HG02678 (cell line): ENCODE results near the gene UNC119B.

Experiments
- ATAC-seq: cut with Tn5 transposase; IDR thresholded peaks from one replicate; pipeline ENCODE4 v1.9.1; 2021; ENCODE audit warnings: mild to moderate bottlenecking, moderate library complexity; ENCODE audit not compliant: unreplicated experiment

UNC119B gene

GRCh38 chr12:120687578-120688289, 22.5 kb upstream of the UNC119B start:
- no peak for ATAC-seq

DNA sequence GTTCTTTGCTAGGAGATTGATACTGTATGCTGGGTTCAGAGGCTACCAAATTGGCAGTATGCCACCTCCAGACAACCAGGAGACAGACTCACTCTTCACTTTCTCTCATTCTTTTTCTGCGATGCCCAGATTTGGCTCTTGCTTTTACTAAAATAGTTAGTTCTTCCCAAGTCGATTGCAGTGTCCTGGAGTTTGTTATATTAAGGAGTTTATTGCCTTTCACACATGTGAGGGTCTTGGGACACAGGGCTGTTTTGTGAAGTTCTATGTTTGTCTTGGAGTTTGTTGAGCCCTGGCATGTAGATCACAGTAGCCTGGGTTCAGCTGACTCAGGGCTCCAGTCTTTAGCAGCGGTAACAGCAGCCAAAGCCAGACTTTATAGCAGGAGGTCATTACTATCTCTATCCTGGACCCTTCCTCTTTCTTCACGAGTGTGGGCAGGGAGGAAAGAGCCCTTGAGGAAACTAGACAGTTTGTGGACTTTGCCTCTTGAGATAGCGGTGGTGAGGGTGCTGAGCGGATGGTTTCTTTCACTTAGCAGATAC, 21.7 kb upstream of the UNC119B start:
- ATAC-seq = no peak

DNA sequence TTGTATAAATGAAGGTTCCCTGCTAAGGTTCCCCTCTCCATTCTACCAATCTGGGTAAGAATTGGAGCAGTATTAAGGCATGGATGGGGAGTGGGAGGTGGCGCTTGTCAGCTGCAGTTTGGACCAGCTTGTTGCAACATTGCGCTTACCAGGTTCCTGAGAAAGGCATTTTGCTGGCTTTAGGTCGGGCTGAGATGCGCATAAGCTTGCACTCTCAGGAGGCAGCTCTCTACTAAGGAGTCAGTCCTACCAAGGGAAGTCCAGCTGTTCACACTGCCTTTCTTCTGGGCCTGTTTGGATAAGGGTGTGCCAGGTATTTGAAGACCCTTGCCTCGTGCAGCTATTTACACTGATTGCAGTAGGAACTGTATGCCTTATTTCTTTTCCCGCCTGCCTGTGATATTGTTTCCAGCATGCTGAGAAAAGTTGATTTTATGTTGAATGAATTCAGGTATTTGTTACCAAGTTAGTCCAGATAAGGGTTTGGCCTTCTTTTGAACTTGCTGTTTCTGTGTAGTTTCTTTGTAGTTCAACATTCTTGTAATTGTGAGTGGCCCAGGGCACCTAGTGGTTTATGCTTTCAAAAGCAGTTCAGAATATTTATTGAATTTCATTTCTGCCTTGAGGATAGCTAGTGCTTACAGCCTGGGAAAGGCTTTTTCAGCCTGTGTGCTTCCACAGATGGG, 20.7 kb upstream of the UNC119B start:
- ATAC-seq = no peak

GRCh38 chr12:120690083-120690450, 20.2 kb upstream of the UNC119B start:
- ATAC-seq = no peak

DNA sequence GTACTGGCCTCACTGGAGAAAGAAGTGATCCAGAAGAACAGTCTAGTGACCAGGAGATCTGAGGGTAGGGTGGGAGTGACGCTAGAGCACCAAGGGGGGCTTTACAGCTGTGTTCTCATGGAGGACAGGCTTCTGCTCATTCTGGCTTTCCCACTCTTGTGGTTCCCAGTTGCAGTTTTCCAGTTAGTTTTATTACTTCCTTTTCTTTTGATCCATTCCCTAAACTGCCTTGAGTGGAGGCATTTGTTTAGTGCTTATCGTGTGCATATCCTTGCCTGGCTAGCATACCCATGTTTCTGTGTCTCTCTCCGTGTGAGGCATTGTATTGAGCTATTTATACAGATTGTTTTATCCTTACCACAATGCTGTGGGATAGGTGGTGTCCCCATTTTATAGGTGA, 19.3 kb upstream of the UNC119B start:
- ATAC-seq = no peak

- no peak for ATAC-seq
These were observed 17.7 kb upstream of the UNC119B start for GRCh38 chr12:120692524-120693033.

GRCh38 chr12:120693848-120694247, 16.4 kb upstream of the UNC119B start:
- ATAC-seq = no peak

DNA sequence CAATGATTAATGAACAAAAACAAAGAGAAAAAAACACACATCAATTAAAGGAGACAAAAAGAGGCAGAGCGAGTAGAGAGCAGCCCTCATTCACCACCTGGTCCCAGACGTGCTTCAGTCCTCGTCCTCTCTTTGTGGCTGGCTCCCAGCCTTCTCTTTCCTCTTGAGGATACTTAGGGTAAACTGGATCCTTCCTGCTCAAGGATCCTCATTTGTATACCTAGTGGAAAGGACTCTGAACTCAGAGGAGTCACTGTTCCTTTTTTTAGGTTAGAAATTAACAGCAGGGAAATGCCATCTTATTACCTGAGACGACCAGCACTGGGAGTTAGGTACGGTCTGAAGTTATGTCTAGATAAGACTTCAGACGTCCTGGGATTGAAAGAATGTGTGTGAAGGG, 13.6 kb upstream of the UNC119B start:
- no peak for ATAC-seq

GRCh38 chr12:120697344-120697743, 12.9 kb upstream of the UNC119B start:
- ATAC-seq = no peak

DNA sequence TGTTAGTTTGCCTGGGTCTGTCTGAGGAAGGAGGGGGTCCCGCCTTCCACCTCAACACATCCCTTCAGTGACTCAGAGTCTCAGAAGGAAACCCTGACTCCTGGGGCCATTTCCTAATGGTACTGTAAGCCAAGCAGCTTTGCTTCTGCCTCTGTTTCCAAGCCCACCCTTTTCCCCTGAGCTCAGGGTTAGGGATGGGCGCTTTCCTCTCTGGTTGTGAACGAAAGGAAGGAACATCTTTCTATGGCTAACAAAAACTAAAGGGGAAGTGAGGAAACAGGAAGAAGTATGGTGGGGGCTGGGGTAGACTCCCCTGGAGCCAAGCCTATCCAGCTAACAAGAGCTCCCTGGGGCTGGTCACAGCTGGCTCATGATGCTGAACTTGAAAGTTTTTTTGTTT, 11.6 kb upstream of the UNC119B start:
- ATAC-seq = no peak

DNA sequence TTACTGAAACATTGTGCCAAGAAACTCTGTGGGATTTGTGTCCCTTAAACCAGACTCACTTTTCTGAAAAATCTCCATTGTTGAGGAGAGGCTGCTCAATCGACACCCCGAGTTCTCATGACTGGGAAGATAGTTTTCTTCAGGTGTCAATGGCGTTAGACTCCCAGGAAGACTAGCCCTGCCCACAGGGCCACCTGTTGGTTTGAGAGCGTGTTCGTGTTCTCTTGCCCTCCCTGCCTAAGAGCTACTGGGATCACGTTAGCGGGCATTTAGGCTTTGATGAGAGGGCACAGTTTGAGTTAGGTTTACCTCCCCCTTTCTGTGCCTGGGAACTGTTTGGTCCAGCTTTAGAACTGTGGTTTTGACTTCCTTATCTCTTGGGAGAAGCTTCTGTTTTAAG, 10.7 kb upstream of the UNC119B start:
- ATAC-seq = no peak

- ATAC-seq = no peak
These were observed 9.4 kb upstream of the UNC119B start for GRCh38 chr12:120700886-120701285.

DNA sequence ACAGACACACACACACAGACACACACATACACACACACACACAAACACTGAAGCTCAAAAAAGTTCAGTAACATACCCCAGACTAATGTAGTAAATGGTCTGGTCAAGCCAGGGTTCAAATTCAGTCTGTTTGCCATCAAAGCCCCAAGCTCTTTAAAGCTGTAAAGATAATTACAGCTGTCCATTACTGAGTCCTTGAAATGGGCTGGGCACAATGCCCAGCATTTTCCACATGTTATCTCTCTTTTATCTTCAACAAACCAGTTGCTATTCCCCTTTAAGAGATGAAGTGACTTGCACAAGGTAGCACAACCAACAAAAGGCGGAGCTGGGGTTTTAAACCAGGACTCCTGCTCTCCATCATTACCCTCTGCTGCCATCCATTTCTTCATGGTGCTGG, 7.6 kb upstream of the UNC119B start:
- no peak for ATAC-seq

- ATAC-seq = no peak
These were observed 6.8 kb upstream of the UNC119B start for GRCh38 chr12:120703311-120703942.

DNA sequence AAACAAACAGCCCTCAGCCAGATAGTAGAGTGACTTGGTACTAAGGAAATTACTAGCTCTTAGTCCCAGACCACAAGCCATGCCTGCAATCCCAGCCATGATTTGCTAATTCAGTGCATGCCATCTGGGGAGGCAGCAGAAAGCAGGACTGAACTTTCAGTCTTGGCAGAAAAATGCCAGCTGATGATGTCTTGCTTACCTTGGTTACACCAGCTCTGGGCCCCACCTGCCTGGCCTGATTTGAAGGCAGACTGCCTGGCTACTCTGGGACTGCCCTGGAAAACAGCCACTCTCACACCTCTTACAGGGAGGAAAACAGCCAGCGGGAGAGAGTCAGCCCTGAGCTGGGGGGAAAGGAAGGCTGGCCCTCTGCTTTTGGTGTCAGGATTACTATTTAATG, 4.6 kb upstream of the UNC119B start:
- ATAC-seq = no peak

GRCh38 chr12:120706029-120706428, 4.2 kb upstream of the UNC119B start:
- no peak for ATAC-seq

- ATAC-seq = no peak
These were observed 1.6 kb upstream of the UNC119B start for GRCh38 chr12:120708651-120709050.

DNA sequence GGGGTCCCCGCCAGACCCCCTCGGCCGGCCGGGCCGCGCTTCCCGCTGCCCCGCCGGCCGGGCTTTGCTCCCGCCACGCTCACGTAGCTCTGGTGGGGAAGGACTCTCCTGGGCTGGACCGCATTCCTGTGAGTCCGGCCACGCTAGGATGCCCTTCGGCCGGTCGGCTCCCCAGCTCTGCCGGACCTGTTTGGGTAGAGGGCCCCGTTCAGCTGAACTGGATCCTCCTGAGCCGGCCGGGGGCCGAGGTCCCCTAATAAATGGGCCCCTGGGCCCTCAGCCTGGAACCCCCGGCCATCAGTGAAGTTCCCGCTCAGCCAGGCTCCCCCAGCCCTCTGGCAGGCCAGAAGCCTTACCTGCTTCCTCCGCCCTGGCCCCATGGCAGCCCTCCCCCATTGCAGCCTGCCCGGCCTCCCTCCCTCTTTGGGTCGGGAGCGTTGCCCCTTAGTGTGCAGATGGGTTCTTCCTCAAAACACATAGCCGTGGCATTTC, 593 bp downstream of the UNC119B start:
- peak; percentile 34 for ATAC-seq

DNA sequence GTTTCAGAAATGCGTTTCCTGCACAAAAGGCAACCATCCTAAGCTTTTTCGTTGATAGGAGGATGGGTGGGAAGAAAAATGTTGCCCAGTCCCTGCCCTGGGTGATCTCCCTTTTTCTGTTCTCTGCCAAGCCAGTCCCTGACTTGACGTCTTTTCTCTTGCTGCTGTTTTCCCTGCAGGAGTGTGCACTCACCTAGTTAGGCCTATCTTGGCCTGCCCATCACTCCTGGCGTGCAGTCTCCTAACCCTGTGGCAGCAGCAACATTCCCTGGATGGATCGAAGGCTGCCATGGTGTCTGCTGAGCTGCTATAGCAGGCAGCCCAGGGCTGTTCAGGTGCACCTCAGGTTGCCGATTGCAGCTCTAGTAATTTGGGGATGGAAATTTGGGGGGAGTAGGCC, 1.2 kb downstream of the UNC119B start:
- ATAC-seq = no peak

DNA sequence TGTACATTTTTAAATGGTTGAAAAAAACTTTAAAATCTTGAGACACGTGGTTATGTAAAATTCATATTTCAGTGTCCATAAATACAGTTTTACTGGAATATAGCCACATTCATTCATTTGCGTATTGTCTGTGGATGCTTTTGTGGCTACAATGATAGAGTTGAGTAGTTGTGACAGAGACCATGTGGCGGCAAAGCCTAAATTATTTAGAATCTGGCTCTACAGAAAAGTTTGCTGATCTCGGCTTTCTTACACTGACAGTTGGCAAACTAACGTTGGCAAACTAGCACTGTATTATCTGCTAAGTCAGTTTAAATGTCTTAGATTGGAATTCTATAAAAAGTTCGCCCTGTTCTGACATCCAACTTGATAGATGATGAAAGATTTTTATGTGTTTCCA, 2.4 kb downstream of the UNC119B start:
- no peak for ATAC-seq

GRCh38 chr12:120713861-120714482, 3.7 kb downstream of the UNC119B start:
- peak; percentile 43 for ATAC-seq
